Measurements from ENCODE around the gene ZNRD2. TPM values are rescaled to one million over a fixed set of nuclear protein-coding genes. Genes with fewer than 3 reads are reported as not detected.
A peak's percentile ranks its signal among the peaks of the same experiment; 100 is the strongest.

ZNRD2 gene
- total RNA-seq, 4 donors from 2014 or later: 41.9 to 62.9 (median 50.6) TPM

DNA sequence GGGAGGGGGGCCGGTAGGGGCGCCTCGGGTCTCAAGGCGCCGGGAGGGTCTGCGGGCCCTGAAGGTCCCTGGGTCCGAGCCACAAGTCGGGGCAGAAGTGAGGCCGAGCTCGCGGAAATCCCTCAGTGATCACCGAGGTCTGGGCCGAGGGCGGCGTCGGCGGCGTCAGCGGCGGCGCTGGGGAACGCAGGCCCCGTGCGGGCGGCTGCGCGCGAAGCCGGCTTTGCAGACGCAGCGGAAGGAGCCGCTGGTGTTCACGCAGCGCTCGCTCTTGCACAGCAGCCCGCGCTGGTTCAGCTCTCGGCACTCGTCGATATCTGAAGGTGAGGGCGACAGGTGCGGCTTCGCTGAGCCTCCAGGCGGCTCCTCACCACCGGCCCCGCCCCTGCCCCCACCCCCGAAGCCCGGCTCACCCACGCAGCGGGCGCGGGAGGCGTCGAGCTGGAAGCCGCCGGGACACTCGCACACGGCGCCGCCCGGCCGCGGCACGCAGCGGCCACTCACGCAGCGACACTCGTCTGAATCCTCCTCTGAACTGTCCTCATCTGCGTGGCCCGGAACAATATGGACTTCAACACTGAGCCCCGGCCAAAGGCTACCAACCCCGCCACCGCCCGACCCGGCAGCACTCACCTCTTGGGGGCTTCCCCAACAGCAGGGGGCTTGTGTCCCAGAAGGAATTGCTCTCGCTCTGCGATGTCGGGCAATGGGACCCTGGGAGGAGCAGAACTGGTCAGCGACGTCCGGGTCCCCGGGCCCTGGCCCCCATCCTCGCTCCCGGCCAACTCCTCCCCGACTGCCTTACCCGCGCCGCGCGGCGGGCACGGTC is 31.1 kb upstream of the ZNRD2 start:
- H3K4me3 ChIP-seq (ENCODE audit: low read depth, poor library complexity, severe bottlenecking): no peak overlapping the region
- WGBS, 2 donors: 61 to 68% methylated on average over 58 to 60 of the region's 92 CpGs
- DNase-seq (ENCODE audit: low spot score in 2 of 2): no peak
- TF ChIP-seq, protein P1, sequence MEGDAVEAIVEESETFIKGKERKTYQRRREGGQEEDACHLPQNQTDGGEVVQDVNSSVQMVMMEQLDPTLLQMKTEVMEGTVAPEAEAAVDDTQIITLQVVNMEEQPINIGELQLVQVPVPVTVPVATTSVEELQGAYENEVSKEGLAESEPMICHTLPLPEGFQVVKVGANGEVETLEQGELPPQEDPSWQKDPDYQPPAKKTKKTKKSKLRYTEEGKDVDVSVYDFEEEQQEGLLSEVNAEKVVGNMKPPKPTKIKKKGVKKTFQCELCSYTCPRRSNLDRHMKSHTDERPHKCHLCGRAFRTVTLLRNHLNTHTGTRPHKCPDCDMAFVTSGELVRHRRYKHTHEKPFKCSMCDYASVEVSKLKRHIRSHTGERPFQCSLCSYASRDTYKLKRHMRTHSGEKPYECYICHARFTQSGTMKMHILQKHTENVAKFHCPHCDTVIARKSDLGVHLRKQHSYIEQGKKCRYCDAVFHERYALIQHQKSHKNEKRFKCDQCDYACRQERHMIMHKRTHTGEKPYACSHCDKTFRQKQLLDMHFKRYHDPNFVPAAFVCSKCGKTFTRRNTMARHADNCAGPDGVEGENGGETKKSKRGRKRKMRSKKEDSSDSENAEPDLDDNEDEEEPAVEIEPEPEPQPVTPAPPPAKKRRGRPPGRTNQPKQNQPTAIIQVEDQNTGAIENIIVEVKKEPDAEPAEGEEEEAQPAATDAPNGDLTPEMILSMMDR (IDR thresholded peaks at IDR 0.05): no peak
- no peak for TF ChIP-seq POLR2A (IDR thresholded peaks at IDR 0.05)
- intact Hi-C loops (cut with DNase I; ENCODE audit: low total_unique reads): no loop called here

DNA sequence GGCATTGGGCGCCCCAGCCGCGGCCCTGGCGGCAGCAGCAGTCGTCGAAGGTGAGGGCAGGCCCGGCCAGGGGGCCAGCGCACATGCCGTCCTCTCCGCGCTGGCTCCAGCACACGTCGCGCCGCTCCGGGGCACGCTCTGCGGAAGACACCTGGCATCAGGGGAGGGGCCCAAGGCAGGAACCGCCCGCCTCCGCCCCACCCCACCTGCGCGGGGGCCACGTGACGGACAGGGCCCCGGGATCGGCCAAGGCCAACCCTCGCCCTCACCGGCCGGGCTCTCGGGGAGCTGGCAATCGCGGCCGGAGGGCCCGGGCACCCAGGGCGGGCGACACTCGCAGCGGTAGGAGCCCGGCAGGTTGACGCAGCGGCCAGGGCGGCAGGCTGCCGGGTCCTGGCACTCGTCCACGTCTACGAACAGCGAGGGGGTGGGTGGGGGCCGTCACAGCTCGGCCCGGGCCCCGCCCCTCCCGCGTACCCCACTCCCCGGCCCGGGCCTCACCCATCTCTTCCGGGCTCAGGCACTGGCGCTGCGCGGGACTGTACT is 30.5 kb upstream of the ZNRD2 start:
- intact Hi-C loops (cut with DNase I; ENCODE audit: low total_unique reads): no loop called here
- peak overlapping the region; percentile 15 for H3K4me3 ChIP-seq (ENCODE audit: low read depth, poor library complexity, severe bottlenecking)
- TF ChIP-seq POLR2A (IDR thresholded peaks at IDR 0.05): no peak
- TF ChIP-seq, protein P1 (IDR thresholded peaks at IDR 0.05): no peak
- 19 to 20% methylated on average over 12 to 28 of the region's 60 CpGs for WGBS, 2 donors
- peak in 1 of 2 donors; percentile 93 for DNase-seq (ENCODE audit: low spot score in 2 of 2)

DNA sequence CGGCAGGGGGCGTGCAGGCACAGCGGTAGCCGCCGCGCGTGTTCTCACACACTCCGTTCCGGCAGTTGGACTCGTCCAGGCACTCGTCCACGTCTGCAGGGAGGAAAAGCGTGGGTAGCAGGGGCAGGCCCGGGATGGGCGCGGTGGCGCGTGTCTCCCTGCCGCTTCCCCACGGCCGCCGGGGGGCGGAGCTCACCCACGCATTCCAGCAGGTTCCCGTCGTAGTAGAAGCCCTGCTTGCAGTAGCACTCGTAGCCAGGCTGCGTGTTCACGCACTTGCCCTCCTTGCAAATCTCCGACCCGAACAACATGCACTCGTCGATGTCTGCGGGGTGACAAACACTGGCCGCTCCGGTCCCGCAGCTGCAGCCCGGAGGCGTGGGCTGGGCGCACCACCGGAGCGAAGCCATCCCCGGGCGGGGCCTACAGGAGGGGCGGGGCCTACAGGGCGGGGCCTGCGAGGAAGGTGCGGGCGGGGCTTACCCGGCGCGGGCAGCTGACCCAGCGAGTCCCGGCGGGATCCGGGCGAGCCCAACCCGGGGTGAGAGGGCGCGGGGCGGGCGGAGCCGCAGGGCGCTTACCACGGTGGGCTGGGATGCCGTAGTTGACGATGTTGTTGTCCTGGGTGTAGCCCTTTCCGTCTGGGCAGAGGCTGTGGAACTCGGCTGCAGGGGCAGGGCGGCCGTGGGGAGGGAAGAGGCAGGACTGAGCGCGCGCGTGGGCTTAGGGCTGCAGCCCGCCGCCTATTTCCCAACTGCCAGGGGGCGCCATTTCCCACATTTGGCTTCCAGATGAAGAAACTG is 29.8 kb upstream of the ZNRD2 start:
- peak; percentile 83 to 99 for DNase-seq (ENCODE audit: low spot score in 2 of 2)
- 0 to 4% methylated on average over 10 to 24 of the region's 78 CpGs for WGBS, 2 donors
- TF ChIP-seq POLR2A (IDR thresholded peaks at IDR 0.05): no peak
- TF ChIP-seq, protein P1 (IDR thresholded peaks at IDR 0.05): peak in 1 of 3 donors; percentile 65
- intact Hi-C loops (cut with DNase I; ENCODE audit: low total_unique reads): no loop called here
- peak overlapping the region; percentile 17 for H3K4me3 ChIP-seq (ENCODE audit: low read depth, poor library complexity, severe bottlenecking)

DNA sequence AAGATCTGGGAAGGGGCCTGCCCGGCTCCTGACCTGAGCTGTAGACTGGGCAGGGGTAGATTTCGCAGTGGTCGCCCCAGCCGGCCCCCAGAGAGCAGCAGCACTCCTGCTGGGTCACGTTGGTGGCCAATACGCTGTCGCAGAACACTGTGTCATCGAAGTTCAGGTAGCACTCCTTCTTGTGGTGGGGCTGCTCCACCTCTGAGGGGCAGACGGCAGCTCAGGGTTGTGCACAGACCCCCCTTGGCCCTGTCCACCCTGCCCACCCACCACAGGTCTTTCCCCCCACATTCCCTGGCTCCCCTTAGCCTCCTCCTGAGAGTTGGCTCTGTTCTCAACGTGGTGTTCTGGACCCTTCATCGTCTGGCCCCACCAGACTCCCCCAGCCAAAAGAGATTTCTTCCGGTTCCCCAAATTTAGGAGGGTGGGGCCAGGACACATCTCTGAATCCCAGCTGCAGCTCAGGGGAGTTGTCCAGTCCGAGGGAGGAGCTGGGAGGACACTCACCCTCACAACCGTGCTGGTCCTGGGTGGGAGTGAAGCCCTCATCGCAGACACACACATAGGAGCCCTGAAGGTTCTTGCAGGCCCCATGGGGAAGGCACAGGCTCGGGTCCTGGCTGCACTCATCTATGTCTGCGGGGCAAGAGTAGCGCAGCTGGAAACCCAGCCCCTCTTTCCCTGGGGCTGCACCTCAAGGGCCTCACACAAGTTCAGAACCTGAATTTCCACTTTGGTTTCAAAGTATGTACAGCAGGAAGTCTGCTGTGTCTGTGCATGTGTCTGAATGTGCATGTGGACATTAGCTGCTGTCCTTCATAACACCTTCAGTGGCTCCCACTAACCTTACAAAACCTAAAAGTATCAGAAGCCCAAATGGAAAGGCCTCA is 28.9 kb upstream of the ZNRD2 start:
- intact Hi-C loops (cut with DNase I; ENCODE audit: low total_unique reads): no loop called here
- no peak for TF ChIP-seq POLR2A (IDR thresholded peaks at IDR 0.05)
- TF ChIP-seq, protein P1 (IDR thresholded peaks at IDR 0.05): no peak
- H3K4me3 ChIP-seq (ENCODE audit: low read depth, poor library complexity, severe bottlenecking): peak overlapping the region; percentile 17
- DNase-seq (ENCODE audit: low spot score in 2 of 2): no peak
- WGBS, 2 donors: 28 to 30% methylated on average over 13 to 16 of the region's 18 CpGs

DNA sequence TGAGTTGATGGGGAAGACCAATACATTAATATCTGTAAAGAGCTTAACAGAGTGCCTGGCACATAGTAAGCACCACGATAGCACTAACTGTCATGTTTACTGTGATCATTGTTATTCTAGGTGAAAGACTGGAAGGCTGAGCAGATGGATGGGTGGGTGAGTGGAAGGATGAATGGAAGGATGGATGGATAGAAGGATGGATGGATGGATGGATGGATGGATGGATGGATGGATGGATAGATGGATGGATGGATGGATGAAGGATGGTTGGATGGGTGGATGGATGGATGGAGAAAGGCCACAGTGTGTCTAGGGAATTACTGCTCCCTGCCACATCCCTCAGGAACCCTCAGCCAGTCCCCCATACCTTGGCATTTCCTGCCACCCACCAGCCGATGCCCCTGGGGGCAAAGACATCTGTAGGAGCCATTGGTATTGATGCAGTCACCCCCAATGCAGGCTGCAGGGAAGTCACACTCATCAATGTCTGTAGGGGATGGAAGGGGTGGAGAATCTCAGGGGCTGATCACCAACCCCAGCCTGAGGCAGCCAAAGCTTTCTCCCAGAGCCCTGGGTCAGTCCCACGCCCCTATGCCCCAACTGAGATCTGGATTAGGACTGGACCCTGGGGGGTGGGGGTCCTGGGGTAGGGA is 27.4 kb upstream of the ZNRD2 start:
- no peak for DNase-seq (ENCODE audit: low spot score in 2 of 2)
- no peak for TF ChIP-seq POLR2A (IDR thresholded peaks at IDR 0.05)
- intact Hi-C loops (cut with DNase I; ENCODE audit: low total_unique reads): no loop called here
- H3K4me3 ChIP-seq (ENCODE audit: low read depth, poor library complexity, severe bottlenecking): no peak overlapping the region
- WGBS, 2 donors: 92 to 95% methylated on average over 2 of the region's 3 CpGs
